Stimulated activated CD4-positive, alpha-beta T cell treated with anti-CD3 and anti-CD28 coated beads, Interleukin-4, amount 100 ng/mL, for 4 hours (primary cell): Measurements from ENCODE around the gene GARNL3.

Source experiments
- DNase-seq, 2 experiments: peaks; one replicate each; pipeline ENCODE4 v3.0.0-alpha.2; 2020

The GARNL3 gene

DNA sequence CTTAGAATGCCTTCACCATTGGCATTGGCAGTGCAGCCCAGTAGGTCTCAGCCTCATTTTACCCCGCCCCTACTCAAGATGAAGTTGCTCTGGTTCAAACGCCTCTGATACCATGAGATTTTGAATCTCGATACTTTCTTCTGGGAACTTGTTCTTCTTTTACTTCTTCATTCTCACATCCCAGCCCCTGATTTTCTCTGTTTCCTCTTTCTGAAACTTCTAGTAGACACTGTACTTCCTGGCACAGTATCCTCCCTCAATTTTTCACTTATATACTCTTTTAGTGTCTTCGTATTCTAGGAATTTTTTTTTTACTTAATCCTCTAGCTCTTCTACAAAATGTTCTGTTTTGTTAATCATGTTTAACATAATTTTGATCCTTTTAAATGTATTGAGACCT lies 146.5 kb downstream of the GARNL3 start:
- DNase-seq: no peak

DNA sequence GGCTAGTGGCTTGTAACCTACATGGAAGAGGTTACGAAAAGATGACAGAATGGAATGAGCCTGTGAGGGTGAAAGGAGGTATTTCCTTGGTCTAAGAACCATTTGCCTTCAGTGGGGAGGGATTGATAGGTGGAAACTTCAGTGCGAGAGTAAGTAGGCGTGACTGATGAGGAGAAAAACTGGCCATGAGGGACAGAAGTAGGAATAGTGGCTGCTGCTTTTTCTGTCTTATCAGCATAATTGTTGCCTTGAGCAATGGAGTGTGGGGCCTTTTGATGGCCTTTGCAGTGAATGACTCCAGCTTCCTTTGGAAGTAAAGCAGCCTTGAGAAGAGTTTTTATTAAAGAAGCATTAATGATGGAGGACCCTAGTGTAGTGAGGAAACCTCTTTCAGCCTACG lies 150.6 kb downstream of the GARNL3 start:
- no peak for DNase-seq

DNA sequence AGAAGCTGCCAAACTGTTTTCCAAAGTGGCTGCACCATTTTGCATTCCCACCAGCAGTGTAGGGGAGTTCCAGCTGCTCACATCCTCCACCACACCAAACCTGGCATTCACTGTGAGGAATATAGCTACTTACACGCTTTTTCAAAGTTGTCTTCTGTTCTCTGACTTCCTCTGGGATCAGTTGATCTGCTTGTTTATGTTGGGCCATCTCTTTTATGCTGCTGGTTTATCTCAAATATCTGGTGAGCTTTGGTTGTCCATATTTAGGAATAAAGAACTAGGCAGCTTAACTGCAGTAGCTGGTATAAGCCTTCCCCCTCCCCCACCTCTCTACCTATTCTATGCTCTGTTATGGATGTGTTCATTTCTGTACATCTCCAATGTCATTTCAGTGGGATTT lies 151.1 kb downstream of the GARNL3 start:
- DNase-seq: no peak

GRCh38 chr9:127417131-127418036 lies 152.8 kb downstream of the GARNL3 start:
- no peak for DNase-seq

DNA sequence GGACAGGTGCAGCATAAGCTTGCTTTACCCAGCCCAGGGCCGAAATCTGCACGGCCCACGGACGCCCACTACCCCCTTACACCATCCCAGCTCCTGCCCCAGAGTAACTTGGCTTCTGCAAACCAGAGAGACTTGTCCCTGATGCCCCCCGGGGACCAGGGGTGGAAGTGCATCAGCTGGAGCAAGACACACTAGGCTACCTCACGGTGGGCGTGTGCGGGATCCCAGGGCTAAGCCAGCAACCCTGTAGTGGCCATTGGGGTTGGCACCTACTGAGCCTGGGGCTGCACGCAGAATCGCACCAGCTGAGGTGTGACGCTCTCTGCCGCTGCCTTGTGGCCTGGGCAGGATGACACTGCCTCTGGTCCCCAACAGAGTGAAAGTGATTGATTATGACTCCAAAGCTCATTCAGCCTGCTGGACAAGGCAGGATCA lies 153.5 kb downstream of the GARNL3 start:
- peak; percentile 32 to 47 for DNase-seq

GRCh38 chr9:127419348-127419747 lies 154.8 kb downstream of the GARNL3 start:
- no peak for DNase-seq

DNA sequence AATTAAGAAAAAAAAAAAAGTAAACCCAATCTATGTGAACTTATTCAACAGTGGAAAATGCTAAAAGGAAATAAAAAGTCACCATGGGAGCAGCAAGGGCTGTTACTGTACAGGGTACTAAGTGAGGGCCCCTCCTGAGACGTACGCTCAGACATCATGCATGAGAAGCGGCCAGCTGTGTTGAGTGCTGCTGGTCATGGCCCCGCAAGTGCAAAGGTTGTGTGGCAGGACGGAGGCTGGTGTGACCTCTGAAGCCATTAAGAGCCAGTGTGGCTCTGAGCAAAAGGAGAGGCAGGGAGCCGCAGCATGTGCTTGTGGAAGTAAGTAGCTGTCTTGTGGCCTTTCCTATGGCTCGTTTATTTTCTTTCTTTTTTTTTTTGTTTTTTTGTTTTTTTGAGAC lies 156.5 kb downstream of the GARNL3 start:
- DNase-seq: no peak

DNA sequence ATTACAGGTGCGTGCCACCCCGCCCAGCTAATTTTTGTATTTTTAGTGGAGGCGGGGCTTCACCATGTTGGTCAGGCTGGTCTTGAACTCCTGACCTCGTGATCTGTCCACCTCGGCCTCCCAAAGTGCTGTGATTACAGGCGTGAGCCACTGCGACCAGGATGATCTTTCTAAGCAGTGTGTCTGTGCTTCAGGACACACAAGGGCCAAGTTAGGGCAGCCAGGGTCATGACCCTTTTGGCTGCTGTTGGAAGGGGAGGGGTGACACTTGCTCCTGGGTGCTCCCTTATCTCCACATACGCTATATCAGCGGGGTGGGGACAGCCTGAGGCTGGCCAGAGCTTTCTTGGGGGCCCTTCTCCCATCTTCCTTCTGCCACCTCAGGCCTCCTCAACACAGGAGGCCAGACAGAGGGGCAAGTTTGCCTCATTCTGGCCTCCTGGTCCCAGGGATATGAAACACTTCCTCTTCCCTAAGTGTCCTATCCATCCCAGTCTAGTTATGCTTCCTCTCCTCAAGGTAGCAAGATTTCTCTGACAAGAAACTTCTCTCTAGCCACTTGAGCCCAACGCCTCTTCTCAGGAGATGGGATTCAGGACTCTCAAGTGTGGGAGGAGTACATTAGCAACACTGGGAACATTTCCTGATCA lies 157.7 kb downstream of the GARNL3 start:
- no peak for DNase-seq

DNA sequence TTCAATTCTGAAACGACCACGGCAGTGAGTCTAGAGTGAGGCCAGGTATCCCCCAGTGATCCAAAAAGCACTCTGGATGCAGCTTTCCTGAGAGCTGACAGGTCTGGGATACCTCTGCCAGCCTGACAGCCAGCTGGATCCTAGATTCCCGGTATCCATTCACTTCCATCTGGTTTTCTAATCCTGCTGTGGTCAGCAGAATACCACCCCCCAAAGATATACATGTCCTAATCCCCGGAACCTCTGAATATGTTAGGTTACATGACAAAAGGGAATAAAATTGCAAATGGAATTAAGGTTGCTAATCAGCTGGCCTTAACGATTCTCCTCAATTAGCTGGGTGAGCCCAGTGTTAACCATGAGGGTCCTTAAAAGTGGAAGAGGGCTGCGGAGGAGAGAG lies 158.2 kb downstream of the GARNL3 start:
- no peak for DNase-seq

DNA sequence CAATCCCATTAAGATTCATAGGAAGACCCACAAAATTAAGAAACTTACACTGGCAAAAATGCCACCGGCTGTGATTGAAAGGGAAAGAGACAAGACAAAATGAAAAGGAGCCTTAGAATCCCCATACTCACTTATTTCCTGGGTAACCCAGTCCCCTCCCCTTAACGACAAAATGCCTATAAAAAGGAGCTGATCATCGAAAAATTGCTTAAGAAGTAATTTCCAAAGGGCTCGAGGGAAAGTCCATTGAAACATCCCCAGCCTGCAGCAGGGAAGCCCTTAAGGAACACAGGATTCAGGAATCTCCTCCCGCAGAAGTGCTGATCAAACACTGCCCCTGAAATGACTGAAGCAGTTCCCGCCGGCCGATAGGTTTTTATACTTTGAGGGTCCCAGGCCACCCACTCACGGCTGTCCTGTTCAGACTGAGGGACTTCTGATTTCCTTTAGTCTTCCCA lies 158.9 kb downstream of the GARNL3 start:
- no peak for DNase-seq

DNA sequence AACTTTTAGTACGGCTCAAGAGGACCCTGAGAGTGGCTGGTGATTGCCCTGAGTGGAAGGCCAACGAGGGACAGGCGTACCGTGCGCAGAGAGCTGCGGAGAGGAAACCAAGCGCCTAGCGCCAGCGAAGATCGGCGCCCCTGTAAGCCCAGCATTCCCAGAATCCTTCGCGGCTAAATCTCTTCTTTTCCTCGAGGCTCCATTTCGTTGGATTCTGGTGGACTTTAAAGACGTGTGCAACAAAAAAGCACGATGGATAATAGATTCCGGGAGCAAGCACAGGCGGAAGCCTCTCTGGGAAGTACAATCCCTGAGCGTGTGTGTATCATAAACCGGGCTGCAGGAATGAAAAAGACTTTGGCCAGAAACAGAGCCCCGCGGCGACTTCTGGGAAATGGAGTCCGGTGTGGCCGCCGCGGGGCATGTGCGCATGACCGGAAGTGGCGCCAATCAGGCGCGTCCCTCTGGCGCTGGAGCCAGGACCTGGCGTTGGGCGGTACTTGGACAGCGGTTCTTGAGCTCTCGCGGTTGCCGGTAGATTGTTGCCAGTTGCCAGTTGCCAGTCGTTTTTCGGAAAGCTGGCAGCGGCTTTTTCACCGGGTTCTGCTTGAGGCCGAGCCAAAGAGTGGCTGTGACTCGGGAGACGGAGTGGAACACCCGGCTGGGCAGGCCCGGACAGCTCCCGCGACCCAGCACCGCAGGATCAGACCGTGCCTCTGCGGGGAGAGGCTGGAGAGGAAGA lies 159.5 kb downstream of the GARNL3 start, which contains the start of gene ZNF79:
Gene ZNF79 (plus strand): TSS at position 449 of the 742 bp plus-strand sequence. CDS start 406 bp downstream, outside the sequence.
- peak; percentile 81 to 89 for DNase-seq

DNA sequence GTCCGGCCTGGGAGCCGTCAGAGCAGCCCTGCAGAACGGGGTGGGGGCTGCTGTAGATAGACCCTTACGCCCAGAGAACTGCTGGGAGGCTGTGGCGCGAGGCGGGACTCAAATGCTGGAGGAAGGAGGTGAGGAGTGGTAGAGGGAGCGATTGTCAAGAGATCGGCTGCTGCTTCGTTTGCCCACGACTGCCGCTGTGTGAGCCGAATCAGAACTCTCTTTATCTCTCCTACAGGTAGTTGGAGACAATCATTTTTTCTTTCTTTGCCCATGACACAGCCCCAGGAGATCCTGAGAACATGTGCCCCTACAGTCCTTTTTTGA lies 160.1 kb downstream of the GARNL3 start:
- DNase-seq: peak in 1 of 2 experiments; percentile 28

DNA sequence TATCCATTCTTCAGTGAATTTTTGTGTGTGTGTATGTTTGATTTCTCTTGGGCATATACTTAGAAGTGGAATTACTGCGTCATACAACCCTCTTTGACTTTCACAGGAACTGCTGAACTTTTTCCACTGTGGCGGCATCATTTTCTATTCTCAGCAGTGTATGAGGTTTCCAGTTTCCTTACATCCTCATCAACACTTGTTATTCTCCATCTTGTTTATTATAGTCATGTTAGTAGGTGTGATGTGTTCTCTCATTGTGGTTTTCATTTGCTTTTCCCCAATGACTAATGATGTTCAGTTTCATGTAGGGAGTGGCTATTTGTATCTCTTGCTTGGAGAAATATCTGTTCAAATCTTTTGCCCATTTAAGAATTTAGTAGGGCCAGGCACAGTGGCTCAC lies 162.2 kb downstream of the GARNL3 start:
- peak in 1 of 2 experiments; percentile 50 for DNase-seq

GRCh38 chr9:127428348-127428747 lies 163.8 kb downstream of the GARNL3 start:
- no peak for DNase-seq

GRCh38 chr9:127430415-127430814 lies 165.8 kb downstream of the GARNL3 start:
- no peak for DNase-seq

DNA sequence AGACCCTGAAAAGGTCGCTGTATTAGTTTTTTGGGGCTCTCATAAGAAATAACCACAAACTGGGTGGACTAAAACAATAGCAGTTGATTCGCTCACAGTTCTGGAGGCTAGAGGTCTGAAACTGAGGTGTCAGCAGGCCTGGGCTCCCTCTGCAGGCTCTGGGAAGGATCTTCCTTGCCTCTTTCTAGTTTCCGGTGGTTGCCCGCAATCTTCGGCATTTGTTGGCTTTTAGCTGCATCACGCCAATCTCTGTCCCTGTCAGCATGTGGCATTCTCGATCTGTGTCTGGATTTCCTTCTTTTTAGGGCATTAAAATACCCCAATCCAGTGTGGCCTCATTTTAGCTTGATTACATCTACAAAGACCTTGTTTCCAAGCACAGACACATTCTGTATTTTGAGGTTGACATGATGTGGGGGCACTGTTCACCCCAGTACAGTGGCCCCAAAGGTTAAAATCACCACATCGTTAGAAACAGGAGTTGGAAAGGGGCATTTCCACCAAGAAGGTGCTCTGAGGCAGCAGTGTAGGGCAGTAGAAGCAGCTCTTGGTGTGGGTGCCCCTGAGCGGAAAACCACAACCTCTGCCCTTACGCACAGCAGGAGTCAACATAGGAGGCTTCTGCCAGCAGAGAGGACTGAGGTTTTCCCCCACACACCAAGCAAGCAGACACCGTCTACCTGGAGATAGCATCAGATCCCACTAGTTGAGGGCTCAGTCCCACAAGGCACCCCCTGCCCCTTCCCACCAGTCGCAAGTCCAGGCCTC lies 173.1 kb downstream of the GARNL3 start:
- DNase-seq: no peak

GRCh38 chr9:127438394-127438793 lies 173.8 kb downstream of the GARNL3 start:
- DNase-seq: no peak
